Fibroblast of skin of back (primary cell): ENCODE results near the gene FSCN2.
"Not testable (repeated sequence)": the region's sequence is repeated elsewhere in the genome, so short reads cannot be mapped to it uniquely, and the experiment has no call there.

Experiments used
- DNase-seq: peaks from one replicate; pipeline ENCODE4 v3.0.0-alpha.2; 2013

The FSCN2 gene

DNA sequence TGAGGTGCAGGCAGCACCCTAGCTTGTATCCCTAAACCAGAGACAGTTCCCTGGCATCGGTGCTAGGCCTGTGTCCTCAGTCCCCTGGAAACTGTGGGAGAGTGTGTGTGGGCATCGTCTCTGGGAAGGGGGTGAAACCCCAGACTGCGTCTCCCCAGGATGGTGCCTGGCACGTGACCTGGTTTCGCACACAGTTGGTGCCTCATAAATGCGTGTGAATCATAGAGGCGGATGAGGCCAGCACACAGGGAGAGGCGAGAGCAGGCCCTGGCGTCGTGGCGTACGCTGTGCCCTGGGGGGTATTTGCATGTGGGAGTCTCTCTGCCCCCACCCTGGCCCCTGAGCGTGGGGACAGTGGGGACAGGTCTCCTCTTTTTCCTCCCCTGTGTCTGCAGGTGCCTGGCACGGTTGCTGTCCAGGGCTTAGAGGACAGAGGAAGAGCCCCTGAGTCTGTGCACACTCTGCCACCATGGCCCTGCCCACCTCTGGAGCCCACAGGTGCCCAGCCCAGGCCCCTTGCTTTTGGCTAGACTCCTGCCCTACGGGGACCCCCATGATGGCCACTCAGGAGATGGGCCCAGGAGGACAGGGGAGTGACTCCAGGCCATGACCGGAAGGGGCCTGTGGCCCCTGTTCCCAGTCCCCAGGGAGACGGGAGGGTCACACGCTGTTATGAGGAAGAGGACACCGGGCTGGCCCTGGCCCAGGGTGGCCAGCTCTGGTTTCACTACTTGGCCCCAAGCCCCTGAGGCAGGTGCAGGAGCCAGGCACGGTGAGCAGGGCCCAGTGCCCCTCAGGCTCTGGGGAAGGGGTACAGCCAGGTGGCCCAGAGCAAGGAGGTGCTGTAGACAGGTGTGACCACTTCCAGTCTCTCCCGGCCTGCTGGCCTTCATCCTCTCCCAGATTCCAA, 1.3 kb upstream of the FSCN2 start:
- no peak for DNase-seq

DNA sequence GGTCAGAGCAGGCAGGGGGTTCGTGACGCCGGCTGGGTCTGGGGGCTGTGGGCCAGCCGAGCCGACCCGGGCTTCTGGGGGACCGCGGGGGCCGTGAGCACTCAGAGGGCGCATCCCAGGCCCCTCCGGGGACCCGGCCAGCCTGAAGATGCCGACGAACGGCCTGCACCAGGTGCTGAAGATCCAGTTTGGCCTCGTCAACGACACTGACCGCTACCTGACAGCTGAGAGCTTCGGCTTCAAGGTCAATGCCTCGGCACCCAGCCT, 140 bp downstream of the FSCN2 start:
- no peak for DNase-seq

DNA sequence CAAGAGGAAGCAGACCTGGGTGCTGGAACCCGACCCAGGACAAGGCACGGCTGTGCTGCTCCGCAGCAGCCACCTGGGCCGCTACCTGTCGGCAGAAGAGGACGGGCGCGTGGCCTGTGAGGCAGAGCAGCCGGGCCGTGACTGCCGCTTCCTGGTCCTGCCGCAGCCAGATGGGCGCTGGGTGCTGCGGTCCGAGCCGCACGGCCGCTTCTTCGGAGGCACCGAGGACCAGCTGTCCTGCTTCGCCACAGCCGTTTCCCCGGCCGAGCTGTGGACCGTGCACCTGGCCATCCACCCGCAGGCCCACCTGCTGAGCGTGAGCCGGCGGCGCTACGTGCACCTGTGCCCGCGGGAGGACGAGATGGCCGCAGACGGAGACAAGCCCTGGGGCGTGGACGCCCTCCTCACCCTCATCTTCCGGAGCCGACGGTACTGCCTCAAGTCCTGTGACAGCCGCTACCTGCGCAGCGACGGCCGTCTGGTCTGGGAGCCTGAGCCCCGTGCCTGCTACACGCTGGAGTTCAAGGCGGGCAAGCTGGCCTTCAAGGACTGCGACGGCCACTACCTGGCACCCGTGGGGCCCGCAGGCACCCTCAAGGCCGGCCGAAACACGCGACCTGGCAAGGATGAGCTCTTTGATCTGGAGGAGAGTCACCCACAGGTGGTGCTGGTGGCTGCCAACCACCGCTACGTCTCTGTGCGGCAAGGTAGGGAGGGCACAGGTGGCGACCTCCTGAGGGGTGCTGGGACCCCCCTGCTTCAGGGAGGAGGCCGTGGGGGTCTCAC, 667 bp downstream of the FSCN2 start:
- DNase-seq, result no peak

DNA sequence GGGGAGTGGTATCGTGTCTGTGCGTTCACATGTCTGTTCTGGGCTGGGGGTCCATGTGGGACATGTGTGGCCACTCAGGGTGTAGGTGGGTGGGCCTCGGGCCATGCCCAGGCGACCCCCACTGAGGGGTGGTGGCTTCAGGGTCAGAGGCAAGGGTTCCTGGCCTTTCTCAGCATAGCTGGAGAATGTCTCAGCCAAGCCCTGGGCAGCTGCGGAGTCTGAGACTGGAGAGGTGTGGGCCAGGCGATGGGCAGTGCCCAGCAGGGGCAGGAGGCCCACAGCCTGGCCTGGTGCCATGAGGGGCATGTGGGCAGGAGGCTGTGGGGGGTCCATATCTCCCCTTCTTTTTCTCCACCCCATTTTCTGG, 1.2 kb downstream of the FSCN2 start:
- DNase-seq, result no peak

DNA sequence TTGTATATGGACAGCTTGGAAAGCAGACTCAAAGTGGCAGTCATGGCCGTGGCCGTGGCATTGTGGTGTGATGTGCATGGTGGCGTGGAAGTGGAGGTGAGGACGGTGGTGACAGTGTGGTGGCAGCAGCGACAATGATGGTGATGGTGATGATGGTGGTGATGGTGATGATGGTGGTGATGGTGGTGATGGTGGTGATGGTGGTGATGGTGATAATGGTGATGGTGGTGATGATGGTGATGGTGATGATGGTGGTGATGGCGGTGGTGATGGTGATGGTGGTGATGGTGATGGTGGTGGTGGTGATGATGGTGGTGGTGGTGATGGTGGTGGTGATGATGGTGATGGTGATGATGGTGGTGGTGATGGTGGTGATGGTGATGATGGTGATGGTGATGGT, 2.8 kb downstream of the FSCN2 start:
- not testable (repeated sequence) for DNase-seq

DNA sequence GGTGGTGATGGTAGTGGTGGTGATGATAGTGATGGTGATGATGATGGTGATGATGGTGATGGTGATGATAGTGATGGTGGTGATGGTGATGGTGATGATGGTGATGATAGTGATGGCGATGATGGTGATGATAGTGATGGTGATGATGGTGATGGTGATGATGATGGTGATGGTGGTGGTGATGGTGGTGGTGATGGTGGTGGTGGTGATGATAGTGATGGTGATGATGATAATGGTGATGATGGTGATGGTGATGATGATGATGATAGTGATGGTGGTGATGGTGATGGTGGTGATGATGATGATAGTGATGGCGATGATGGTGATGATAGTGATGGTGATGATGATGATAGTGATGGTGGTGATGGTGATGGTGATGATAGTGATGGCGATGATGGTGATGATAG, 3.8 kb downstream of the FSCN2 start:
- not testable (repeated sequence) for DNase-seq

DNA sequence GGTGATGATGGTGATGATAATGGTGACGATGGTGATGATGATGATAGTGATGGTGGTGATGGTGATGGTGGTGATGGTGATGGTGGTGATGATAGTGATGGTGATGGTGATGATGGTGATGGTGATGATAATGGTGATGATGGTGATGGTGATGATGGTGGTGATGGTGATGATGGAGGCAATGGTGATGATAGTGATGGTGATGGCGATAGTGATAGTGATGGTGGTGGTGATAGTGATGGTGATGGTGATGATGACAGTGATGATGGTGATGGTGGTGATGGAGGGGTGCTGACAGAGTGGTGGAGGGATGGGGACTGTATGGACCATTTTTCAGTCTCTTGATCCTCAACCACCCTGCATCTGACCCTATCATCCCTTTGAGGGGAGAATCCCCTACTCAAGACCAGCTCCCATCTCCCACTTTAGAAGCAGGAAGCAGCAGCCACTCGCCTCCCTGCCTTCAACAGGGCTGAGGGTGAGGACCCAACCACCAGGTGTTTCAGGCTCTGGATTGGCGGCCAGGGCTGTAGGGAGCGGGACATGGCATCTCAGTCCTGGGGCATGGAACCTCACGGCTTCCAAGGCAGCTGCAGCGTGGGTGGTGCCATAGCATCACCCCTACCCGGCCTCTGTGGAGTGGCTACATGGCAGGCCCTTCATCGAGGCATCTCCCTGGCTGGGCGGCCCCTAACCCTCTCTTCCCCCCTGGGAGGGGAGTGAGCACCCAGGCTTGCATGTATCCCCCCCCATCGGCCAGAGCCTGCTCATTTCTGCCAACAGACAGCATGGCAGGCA, 4.5 kb downstream of the FSCN2 start:
- DNase-seq, result no peak

DNA sequence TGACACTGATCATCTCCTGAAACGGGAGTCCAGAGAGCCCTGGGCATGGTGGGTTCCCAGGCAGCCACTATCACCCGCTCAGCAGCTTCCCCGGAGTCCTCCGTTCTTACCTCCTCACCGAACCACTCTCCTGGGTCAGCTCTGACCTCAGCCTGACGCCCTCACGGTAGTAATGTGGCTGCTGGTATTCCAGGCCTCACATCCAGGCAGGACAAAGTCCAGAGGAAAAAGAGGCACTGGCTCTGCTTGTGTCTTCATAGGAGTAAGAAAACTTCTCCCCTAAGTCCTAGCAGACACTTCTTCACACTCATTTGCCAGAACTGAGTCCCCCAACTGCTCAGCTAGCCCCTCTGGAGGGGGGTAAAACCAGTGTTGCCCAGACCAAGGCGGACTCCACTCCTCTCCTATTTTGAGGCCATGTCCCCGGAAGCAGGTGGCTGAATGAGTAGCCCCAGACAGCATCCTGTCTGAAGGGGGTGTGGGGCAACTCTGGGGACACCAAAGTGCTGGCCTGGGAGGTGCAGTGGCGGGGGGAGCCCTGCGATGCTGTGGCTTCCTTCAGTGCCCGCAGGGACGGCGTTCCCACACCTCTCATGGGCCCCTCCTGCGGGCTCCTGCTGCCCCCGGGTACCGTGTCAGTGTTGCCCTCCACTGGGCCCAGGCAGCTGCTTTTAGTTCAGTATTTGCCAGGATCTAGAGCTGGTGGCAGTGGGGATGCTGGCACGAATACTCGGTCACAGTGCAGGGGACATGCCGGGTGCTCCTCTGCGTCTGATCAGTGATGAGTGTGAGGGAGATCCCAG, 5.4 kb downstream of the FSCN2 start:
- no peak for DNase-seq

DNA sequence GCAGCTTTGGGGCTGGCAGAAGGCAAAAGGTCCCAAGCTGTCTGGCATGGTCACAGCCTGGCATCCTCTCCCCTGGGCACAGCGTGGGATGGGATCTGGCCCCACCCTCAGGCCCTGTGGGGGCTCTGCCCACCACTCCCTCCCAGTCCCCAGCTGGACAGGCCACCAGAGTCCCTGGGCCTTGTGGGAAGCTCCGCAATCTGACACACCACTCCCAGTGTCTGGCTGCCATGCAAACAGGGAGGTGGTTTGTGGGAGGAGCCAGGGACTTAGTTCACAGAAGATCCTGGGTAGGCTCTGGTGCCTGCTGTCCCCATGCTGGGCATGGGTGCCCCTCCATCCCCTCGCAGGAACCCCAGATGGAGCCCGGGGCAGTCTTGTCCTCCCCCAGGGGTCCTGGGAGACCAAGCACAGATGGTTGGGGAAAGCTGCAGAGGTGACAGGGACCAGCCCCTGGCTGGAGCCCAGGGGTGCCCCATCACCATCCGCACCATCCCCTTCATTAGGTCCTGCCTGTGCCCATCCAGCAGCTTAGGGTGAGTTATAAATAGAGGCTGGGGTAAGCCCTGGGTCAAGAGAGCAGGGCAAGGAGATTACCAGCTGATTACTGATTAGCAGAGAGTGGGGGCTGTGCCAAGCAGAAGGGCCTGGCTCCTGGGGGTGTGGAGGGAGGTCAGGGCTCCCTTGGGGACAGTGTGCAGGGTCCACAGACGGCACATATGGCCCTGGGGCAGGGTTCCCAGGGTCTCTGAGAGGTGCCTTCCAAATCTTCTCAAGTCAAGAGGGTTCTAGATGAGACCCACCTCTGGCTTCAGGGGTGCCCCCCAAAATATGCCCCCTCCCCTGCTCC, 6.2 kb downstream of the FSCN2 start:
- peak; percentile 42 for DNase-seq

DNA sequence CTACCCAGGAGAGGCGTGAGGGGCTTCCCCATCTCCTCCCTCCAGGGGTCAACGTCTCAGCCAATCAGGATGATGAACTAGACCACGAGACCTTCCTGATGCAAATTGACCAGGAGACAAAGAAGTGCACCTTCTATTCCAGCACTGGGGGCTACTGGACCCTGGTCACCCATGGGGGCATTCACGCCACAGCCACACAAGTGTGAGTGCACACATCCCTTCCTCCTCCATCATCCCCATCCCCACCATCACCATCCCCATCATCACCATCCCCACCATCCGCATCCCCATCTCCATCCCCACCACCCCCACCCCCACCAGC, 6.8 kb downstream of the FSCN2 start:
- no peak for DNase-seq

DNA sequence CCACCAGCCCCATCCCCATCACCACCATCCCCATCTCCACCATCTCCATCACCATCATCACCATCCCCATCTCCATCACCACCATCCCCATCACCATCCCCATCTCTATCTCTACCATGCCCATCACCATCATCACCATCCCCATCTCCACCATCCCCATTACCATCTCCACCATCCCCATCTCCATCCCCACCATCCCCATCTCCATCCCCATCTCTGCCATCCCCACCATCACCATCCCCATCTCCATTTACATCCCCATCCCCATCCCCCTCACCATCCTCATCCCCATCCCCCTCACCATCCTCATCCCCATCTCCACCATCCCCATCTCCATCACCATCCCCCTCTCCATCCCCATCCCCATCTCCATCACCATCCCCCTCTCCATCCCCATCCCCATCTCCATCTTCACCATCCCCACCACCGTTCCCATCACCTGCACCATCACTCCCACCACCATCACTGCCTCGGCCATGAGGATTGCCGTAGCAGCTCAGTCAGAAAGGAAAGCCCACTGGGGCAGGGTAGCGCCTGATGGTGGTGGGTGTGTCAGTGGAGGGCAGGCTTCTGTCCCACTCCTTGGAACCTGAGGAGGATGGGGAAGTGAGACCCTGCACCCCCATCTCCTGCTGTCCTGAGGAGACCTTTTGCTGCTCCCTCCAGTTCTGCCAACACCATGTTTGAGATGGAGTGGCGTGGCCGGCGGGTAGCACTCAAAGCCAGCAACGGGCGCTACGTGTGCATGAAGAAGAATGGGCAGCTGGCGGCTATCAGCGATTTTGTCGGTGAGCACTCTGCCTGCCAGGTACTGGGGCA, 7.5 kb downstream of the FSCN2 start:
- DNase-seq, result no peak

DNA sequence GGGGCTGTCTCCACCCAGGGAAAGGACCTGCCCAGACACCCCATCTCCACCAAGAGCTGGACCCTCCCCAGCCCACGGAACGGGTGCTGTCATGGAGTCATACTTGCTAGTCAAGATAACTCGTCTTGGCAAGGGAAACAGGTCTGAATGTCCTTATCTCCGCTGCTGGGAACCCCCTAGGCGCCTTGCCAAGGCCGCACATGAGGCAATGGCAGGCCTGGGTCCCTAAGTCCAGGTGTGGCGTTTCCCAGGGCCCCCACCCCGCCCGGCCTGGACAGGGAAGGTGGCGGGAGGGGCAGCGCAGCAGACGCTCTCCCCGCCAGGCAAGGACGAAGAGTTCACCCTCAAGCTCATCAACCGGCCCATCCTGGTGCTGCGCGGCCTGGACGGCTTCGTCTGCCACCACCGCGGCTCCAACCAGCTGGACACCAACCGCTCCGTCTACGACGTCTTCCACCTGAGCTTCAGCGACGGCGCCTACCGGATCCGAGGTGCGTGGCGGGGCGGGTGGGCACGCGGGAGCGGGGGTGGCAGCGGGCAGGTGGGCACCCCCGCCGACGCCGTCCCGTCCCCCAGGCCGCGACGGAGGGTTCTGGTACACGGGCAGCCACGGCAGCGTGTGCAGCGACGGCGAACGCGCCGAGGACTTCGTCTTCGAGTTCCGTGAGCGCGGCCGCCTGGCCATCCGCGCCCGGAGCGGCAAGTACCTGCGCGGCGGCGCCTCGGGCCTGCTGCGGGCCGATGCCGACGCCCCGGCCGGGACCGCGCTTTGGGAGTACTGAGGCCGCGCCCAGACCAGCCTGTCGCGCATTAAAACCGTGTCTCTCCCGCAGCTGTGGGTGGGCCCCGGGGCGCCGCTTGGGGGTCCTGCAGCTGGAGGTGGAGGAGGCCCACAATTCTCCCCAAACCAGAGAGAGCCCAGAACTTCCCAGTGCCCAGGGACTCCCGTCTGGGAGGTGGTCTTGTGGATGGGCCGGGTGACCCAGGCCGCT, 8.4 kb downstream of the FSCN2 start:
- DNase-seq, result no peak

DNA sequence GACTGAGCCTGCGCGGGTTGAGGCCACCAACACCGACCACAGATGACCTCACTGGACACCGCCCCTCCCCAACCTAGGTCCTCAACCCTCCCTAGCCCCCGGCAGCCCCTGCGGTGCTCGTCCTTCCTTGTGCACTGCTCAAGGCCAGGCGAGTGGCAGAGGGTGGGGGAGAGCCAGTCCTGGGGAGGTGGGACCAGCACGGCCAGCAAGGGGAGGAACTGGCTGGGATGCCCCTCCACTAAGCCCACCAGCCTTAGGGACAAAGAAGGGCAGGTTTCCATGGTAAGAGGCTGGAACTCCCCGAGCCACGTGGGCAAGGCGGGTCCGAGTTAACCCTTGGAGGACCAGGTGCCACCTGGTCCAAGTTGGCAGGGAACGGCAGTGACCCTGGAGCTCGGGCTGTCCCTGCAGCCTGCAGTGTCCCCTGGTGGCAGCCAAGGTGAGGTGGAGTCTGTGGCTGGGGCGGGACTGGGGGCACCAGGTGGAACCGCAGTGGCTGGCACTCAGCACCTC, 9.2 kb downstream of the FSCN2 start:
- no peak for DNase-seq

DNA sequence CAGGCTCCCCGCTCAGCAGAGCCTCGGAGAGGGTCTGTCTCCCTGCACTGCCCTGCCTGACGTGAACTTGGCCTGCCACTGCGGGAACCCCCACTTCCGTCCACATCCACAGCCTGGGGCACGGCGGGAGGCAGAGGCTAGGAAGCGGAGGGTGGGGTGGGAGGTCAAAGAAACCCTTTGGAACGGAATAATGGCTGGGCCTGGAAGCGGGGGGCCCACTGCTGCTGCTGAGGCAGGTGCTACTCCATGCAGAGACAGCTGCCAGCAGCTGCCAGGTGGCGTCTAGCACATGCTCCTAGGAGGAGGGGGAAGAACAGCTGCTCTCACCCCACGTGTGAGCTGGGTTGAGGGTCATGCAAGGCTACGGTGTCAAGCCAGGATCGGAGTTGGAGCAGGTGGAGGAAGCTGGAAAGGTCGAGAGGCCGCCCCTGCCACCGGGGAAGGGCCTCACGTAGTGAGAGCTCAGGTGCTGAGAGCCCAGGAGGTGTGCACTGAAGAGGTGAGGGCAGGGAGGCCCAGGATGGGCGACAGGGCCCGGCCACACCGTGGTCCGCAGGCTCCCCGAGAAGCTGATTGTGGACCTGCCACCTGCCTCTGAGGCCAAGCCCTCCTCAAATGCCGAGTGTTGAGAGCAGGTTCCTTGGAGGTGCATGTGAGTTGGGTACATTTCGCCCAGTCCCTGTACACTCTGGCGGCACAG, 9.8 kb downstream of the FSCN2 start:
- no peak for DNase-seq

DNA sequence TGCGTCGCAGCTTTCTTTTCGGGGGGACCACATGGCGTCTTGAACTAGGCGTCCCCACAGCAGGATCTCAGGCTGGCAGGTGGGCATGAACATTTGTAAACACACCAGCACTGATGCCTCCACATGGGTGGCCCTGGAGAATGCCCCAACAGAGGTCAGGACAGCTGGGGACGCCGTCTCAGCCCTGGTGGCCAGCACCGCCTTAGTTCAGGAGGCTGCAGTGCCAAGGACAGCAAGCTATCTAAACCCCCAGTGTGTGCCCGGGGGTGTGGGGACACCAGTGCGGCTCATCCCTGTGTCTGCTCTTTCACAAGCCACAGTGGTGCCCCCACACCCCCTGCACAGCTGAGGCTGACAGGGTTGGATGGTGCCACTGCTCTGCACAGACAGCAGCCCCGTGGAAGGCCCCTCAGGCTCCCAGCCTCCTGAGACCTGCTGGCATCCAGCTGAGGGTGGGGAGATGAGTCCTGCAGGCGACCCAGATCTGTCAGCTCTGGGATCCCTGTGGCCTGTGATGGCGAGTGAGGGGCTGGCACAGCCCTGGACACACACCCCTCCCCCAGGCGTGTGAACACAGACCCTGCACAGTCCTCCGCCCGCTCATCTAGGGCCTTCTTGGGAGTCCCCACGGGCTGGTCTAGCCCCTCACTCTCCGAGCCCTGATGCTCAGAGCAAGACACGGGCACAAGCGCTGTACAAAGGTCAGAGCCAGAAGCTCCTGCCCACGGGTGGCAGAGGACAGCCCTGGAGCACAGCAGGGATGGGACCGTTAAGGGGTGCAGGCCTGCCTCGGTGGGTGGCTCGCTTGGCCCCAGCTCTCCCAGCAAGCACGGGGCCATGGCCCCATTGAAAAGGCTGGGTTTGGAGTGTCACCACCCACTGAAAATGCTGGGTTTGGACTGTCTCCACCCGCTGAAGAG, 10.7 kb downstream of the FSCN2 start:
- no peak for DNase-seq

DNA sequence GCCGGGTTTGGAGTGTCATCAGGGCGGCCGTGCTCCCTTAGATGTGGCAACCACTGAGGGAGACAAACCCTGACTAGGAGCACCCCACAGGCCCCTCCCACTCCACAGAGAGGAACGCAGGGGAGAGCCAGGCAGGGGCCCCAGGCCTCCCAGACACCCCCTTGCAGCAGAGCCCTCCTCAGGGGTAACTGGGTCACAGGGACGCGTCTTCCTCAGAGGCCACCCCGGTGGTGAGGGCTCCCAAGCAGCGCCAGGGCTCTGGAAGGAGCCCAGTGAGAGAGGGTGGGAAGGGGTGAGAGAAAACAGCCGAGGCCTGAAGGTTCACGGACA, 11.4 kb downstream of the FSCN2 start:
- DNase-seq, result no peak

DNA sequence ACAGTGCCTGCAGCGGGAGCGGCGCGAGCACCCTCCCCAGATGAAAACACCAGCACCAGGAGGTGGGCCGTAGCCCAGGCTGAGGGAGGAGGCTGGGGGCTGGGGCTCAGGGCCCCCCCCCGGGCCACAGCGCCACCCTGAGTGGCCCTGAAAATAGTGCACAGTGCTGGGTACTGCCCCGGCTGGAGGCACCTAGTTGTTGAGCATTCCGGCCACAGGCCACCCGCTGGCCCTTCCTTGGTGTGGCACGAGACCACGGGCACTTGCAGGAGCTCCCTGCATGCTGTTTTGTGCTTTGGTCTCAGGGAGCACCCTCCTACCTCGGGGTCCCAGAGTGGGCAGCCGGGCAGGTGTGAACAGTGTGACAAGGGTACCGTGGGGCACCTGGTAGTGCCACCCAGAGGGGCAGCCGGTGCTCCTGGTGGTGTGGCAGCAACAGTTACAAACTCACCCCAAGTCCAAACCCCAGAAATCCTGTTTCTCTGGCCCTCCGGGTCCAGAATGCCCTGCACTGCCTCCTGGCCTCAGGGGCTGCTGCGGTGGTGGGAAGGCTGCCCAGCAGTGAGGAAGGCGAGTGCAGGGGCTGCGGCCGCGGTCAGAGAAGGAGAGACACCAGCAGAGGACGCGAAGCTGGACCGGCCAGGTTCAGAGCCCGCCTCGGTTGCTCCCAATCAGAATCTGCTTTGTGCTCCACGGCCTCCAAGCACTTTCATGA, 11.9 kb downstream of the FSCN2 start:
- no peak for DNase-seq
